GM23338 (cell line): ENCODE measurements around the gene RGCC.

Source experiments
- CREB1 ChIP-seq: fragments of 250-450 bp; sonication (Bioruptor Pico); IDR thresholded peaks from 2 replicates; pipeline ENCODE4 v1.5.0; 2020; ENCODE audit warnings: low read depth, mild to moderate bottlenecking, moderate library complexity
- EZH2 ChIP-seq: fragments of 200-600 bp; sonication (generic); IDR thresholded peaks from one replicate; pipeline ENCODE4 v1.8.0; 2017; ENCODE audit warnings: antibody characterized with exemption, mild to moderate bottlenecking, low read depth; ENCODE audit not compliant: unreplicated experiment
- EZH2phosphoT487 ChIP-seq: fragments of 200-600 bp; sonication (generic); IDR thresholded peaks from one replicate; pipeline ENCODE4 v1.8.1; 2018; ENCODE audit warnings: antibody characterized with exemption; ENCODE audit not compliant: unreplicated experiment
- JUNB ChIP-seq: IDR thresholded peaks from one replicate; pipeline ENCODE4 v1.6.1; 2016; ENCODE audit warnings: antibody characterized with exemption; ENCODE audit not compliant: unreplicated experiment
- POLR2AphosphoS5 ChIP-seq: IDR thresholded peaks from 2 replicates; pipeline ENCODE4 v1.6.1; 2016; ENCODE audit warnings: antibody characterized with exemption, low read depth
- ZNF331 ChIP-seq: fragments of 250-450 bp; sonication (Bioruptor Pico); IDR thresholded peaks from 2 replicates; pipeline ENCODE4 v1.5.0; 2020; ENCODE audit warnings: low read depth, mild to moderate bottlenecking, moderate library complexity
- TF ChIP-seq, protein P1 (sequence below), 2 experiments: fragments of 200-600 bp in 1 of 2; sonication (generic) in 1 of 2; conservative IDR thresholded peaks; 2 replicates each; pipeline versions ENCODE4 v1.5.1 to v1.6.1; 2016 to 2017; ENCODE audit warnings: antibody characterized with exemption in 2 of 2, low read depth in 2 of 2, mild to moderate bottlenecking in 2 of 2, moderate library complexity in 1 of 2
- TF ChIP-seq, protein P2 (sequence below): IDR thresholded peaks from one replicate; pipeline ENCODE4 v1.6.1; 2018; ENCODE audit warnings: antibody characterized with exemption; ENCODE audit not compliant: unreplicated experiment
- TF ChIP-seq, protein P3 (sequence below): IDR thresholded peaks from 2 replicates; pipeline ENCODE4 v1.6.1; 2016; ENCODE audit warnings: antibody characterized with exemption

DNA sequence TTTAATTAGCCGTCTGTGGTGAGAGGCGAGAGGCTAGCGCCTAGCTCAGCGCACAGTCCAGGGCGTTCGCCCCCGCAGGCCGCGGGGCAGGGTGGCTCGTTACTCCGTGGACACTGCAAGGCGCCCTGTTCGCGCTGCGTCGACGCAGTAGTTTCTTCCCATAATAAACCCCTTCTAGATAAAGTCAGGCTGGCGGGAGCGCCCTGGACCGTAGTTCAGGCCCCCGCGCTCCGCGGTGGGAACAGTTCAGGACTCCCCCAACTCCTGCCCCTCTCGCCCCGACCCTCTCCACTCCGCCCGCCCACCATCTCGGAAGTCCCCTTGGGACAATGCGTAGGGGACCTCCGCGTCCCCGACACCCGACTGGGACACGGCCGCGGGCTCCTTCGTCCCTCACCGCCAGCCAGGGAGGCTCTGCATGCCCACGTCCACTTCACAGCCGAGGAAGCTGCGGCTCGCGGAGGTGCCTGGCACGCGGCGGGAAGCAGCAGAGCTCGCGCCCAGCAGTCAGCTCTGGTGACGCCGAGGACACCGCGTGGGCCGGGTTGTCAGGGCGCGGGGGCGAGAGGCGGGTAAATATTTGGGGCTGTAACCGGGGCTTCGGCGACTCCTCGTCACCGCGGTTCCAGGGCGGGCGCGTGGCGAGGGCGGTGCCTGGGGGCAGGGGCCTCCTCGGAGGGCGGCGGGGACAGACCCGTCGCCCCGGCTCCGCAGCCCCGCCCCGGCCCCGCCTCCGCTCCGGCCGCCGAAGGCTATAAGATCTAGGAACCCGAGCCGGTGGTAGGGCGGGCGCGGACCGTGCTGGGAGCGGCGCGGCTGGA, at the start of gene RGCC:
- TF ChIP-seq, protein P1, sequence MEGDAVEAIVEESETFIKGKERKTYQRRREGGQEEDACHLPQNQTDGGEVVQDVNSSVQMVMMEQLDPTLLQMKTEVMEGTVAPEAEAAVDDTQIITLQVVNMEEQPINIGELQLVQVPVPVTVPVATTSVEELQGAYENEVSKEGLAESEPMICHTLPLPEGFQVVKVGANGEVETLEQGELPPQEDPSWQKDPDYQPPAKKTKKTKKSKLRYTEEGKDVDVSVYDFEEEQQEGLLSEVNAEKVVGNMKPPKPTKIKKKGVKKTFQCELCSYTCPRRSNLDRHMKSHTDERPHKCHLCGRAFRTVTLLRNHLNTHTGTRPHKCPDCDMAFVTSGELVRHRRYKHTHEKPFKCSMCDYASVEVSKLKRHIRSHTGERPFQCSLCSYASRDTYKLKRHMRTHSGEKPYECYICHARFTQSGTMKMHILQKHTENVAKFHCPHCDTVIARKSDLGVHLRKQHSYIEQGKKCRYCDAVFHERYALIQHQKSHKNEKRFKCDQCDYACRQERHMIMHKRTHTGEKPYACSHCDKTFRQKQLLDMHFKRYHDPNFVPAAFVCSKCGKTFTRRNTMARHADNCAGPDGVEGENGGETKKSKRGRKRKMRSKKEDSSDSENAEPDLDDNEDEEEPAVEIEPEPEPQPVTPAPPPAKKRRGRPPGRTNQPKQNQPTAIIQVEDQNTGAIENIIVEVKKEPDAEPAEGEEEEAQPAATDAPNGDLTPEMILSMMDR (conservative IDR thresholded peaks at IDR 0.05; ENCODE audit: low read depth in 2 of 2): no peak
- no peak for TF ChIP-seq EZH2phosphoT487
- no peak for TF ChIP-seq POLR2AphosphoS5
- TF ChIP-seq, protein P2, sequence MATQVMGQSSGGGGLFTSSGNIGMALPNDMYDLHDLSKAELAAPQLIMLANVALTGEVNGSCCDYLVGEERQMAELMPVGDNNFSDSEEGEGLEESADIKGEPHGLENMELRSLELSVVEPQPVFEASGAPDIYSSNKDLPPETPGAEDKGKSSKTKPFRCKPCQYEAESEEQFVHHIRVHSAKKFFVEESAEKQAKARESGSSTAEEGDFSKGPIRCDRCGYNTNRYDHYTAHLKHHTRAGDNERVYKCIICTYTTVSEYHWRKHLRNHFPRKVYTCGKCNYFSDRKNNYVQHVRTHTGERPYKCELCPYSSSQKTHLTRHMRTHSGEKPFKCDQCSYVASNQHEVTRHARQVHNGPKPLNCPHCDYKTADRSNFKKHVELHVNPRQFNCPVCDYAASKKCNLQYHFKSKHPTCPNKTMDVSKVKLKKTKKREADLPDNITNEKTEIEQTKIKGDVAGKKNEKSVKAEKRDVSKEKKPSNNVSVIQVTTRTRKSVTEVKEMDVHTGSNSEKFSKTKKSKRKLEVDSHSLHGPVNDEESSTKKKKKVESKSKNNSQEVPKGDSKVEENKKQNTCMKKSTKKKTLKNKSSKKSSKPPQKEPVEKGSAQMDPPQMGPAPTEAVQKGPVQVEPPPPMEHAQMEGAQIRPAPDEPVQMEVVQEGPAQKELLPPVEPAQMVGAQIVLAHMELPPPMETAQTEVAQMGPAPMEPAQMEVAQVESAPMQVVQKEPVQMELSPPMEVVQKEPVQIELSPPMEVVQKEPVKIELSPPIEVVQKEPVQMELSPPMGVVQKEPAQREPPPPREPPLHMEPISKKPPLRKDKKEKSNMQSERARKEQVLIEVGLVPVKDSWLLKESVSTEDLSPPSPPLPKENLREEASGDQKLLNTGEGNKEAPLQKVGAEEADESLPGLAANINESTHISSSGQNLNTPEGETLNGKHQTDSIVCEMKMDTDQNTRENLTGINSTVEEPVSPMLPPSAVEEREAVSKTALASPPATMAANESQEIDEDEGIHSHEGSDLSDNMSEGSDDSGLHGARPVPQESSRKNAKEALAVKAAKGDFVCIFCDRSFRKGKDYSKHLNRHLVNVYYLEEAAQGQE: no peak
- peak; percentile 84 for TF ChIP-seq EZH2
- no peak for TF ChIP-seq ZNF331 (CRISPR knock-in tag)
- TF ChIP-seq JUNB: no peak
- TF ChIP-seq, protein P3, sequence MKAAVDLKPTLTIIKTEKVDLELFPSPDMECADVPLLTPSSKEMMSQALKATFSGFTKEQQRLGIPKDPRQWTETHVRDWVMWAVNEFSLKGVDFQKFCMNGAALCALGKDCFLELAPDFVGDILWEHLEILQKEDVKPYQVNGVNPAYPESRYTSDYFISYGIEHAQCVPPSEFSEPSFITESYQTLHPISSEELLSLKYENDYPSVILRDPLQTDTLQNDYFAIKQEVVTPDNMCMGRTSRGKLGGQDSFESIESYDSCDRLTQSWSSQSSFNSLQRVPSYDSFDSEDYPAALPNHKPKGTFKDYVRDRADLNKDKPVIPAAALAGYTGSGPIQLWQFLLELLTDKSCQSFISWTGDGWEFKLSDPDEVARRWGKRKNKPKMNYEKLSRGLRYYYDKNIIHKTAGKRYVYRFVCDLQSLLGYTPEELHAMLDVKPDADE: no peak
- TF ChIP-seq CREB1: no peak
